ENCODE data around the gene OR11H7.
"Not testable (repeated sequence)": the region's sequence is repeated elsewhere in the genome, so short reads cannot be mapped to it uniquely, and the experiment has no call there.

Gene OR11H7

DNA sequence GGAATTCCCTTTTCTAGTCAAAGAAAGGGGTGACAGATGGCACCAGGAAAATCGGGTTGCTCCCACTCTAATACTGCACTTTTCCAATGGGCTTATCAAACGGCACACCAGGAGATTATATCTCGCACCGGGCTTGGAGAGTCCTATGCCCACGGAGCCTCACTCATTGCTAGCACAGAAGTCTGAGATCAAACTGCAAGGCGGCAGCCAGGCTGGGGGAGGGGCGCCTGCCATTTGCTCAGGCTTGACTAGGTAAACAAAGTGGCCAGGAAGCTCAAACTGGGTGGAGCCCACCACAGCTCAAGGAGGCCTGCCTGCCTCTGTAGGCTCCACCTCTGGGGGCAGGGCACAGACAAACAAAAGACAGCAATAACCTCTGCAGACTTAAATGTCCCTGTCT, 51.5 kb downstream of the OR11H7 start:
- not testable (repeated sequence) for DNase-seq
